GM12873 (cell line): ENCODE results near the gene MAD1L1.

ENCODE experiments used
- CTCF ChIP-seq: IDR thresholded peaks from 2 replicates; pipeline ENCODE4 v1.5.1; 2012; ENCODE audit warnings: low read depth, mild to moderate bottlenecking, moderate library complexity, low read length, control low read depth; ENCODE audit not compliant: insufficient read depth; ENCODE audit errors: missing control alignments

Gene MAD1L1

GRCh38 chr7:1975179-1975578 is 257.6 kb downstream of the MAD1L1 start:
- no peak for TF ChIP-seq CTCF

DNA sequence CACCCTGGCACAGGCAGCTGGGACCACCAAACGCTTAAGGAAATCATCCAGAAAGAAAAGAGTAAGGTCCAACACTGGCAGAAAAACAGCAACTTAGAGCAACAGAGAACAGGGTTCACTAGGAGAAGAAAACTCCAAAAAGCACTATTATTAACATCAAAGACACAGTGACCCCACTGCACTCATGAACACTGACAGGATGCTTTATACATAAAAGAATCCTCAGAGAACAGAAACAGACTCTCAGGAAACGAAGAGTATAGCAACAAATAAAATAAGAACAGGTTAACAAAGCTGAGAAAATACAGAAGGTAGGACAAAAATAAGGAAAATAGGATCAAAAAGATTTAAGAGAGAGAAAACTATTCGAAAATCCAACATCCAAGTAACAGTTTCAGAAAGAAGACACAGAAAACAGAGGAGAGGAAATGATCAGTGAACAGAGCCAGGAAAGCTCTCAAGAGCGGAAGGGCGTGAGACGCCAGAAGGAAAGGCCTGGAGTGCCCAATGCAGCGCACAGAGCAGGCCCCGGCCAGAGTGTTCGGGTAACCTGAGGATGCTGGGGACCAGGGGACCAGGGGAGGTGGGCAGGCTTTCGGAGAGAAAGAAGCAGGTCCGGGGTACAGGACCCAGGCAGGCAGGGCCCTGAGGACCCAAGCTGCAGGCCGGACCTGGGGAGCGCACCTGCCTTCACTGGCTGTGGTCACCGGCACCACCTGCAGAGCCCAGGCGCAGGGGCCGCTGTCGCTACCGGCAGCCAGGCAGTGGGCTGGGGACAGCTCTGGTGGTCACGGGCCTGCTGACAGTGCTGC is 258.2 kb downstream of the MAD1L1 start:
- no peak for TF ChIP-seq CTCF

- TF ChIP-seq CTCF: no peak
These were observed 259.2 kb downstream of the MAD1L1 start for GRCh38 chr7:1973321-1974251.

DNA sequence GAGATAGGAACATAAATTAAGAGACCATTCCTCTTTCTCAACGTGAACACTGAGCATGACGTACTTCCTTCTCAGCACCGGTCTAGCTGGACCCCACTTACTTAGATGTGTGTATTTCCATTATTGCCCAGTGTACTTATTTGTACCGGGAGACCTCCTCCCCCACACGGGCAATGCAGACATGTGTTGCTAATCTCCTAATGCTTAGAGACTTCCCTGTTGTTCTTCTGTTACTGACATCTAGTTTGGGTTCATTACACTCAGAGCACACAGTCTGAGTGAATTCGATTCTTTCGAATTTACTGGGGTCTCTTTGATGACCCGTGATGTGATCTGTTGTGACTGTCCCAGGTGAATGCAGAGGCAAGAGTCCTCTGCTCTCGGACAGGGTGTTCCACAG is 260.0 kb downstream of the MAD1L1 start:
- no peak for TF ChIP-seq CTCF

DNA sequence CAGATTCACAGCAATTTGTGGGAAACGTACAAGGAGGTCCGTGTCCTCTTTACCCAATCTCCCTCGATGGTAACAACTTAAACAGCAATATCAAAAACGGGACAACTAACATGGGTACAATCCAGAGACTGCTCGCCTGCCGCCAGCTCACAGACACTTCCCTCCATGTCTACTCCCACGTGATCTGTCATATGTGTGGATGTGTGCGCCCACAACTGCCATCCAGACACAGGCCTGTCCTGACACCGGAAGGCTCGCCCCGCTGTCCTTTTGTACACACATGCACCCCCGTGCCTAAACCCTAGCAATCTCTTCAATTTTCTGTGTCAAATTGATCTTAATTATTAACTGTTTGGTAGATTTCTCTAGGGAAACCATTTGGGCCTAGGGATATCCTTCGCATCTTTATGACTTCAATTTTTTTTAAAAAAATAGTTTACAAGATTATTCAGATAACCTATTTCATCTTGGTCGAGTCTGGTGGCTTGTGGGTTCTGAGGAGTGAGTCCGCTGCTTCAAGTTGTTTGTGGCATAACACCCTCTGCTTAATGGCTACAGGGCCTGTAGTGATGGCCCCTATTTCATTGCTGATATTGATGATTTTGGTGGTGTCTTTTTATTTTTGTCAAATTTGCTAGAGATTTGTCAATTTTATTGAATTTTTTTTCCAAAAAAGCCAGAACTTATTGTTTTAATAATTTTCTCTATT is 260.6 kb downstream of the MAD1L1 start:
- TF ChIP-seq CTCF: no peak

DNA sequence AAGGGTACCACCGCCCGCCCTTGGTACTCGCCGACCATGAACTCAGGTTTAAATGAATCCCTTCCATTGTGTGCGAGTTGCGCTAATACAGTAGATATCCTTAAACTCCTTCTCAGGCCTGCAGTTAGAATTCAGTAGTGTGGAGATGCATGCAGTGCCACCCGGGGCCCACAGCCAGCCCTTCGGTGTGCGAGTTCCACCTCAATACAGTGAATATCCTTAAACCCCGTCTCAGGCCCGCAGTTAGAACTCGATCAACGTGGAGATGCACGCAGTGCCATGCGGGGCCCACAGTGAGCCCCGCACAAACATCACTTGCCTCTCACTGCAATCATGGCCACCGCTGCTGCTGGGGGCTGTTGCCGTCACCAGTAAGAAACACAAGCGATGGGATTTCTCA is 261.9 kb downstream of the MAD1L1 start:
- no peak for TF ChIP-seq CTCF
